ENCODE results near the gene LARGE1. TPM values are rescaled to one million over a fixed set of nuclear protein-coding genes. Genes with fewer than 3 reads are reported as not detected.

Gene LARGE1
- total RNA-seq, 6 experiments from 2014 or later, result 12.2 to 28.3 (median 15.2) TPM

- WGBS (ENCODE audit: insufficient coverage, low coverage, low lambda C conversion rate, missing lambda C conversion rate), result 68% methylated on average over 4 of the region's 4 CpGs
- Histone ChIP-seq H3K36me3 (peaks cover 0 to 1% (median 0%) of the 10 kb centered on the region in 4 donors), H3K27me3 (no peaks in the 10 kb centered on the region), H3K4me1 (no peaks in the 10 kb centered on the region), H3K27ac (no peak overlapping the region), H3K4me3 (no peak overlapping the region), H3K9me3 (no peaks in the 10 kb centered on the region)
- no peak for TF ChIP-seq CTCF (IDR thresholded peaks at IDR 0.05)
- no peak for TF ChIP-seq POLR2A (IDR thresholded peaks at IDR 0.05)
- no peak for DNase-seq
- intact Hi-C loops (cut with DNase I), result no loop called here
- ATAC-seq, result no peak
These were observed 180.8 kb downstream of the LARGE1 start for GRCh38 chr22:33739516-33739915.

GRCh38 chr22:33737662-33738061 lies 182.6 kb downstream of the LARGE1 start:
- no peak overlapping the region for H3K4me3 ChIP-seq
- no peak overlapping the region for H3K27ac ChIP-seq
- no peaks in the 10 kb centered on the region for H3K27me3 ChIP-seq
- no peak for DNase-seq
- H3K4me1 ChIP-seq, result no peaks in the 10 kb centered on the region
- ATAC-seq, result no peak
- TF ChIP-seq CTCF (IDR thresholded peaks at IDR 0.05), result no peak
- TF ChIP-seq POLR2A (IDR thresholded peaks at IDR 0.05), result no peak
- peaks cover 0 to 1% (median 0%) of the 10 kb centered on the region in 4 donors for H3K36me3 ChIP-seq
- H3K9me3 ChIP-seq, result no peaks in the 10 kb centered on the region
- intact Hi-C loops (cut with DNase I), result no loop called here
- 78% methylated on average over 2 of the region's 3 CpGs for WGBS (ENCODE audit: insufficient coverage, low coverage, low lambda C conversion rate, missing lambda C conversion rate)

- intact Hi-C loops (cut with DNase I), result no loop called here
- Histone ChIP-seq H3K27me3 (no peaks in the 10 kb centered on the region), H3K9me3 (no peaks in the 10 kb centered on the region), H3K4me1 (no peaks in the 10 kb centered on the region), H3K4me3 (no peak overlapping the region), H3K27ac (no peak overlapping the region), H3K36me3 (peaks cover 0 to 1% (median 0%) of the 10 kb centered on the region in 4 donors)
- WGBS (ENCODE audit: insufficient coverage, low coverage, low lambda C conversion rate, missing lambda C conversion rate), result 90% methylated on average over 4 of the region's 4 CpGs
- no peak for TF ChIP-seq CTCF (IDR thresholded peaks at IDR 0.05)
- ATAC-seq, result no peak
- DNase-seq, result no peak
These were observed 184.3 kb downstream of the LARGE1 start for GRCh38 chr22:33735978-33736377.

- TF ChIP-seq CTCF (IDR thresholded peaks at IDR 0.05) (no peak), POLR2A (IDR thresholded peaks at IDR 0.05) (no peak)
- ATAC-seq, result no peak
- DNase-seq, result no peak
- H3K27ac ChIP-seq, result no peak overlapping the region
- intact Hi-C loops (cut with DNase I), result no loop called here
- H3K9me3 ChIP-seq, result no peaks in the 10 kb centered on the region
- H3K4me1 ChIP-seq, result no peaks in the 10 kb centered on the region
- H3K27me3 ChIP-seq, result no peaks in the 10 kb centered on the region
- 93% methylated on average over 2 of the region's 2 CpGs for WGBS (ENCODE audit: insufficient coverage, low coverage, low lambda C conversion rate, missing lambda C conversion rate)
- no peak overlapping the region for H3K4me3 ChIP-seq
- no peaks in the 10 kb centered on the region for H3K36me3 ChIP-seq
These were observed 191.4 kb downstream of the LARGE1 start for GRCh38 chr22:33728847-33729246.

- DNase-seq (no peak), ATAC-seq (no peak)
- no peaks in the 10 kb centered on the region for H3K9me3 ChIP-seq
- intact Hi-C loops (cut with DNase I), result no loop called here
- no peaks in the 10 kb centered on the region for H3K27me3 ChIP-seq
- no peak overlapping the region for H3K27ac ChIP-seq
- TF ChIP-seq POLR2A (IDR thresholded peaks at IDR 0.05), result no peak
- no peak for TF ChIP-seq CTCF (IDR thresholded peaks at IDR 0.05)
- no peaks in the 10 kb centered on the region for H3K36me3 ChIP-seq
- H3K4me3 ChIP-seq, result no peak overlapping the region
- 87% methylated on average over 3 of the region's 3 CpGs for WGBS (ENCODE audit: insufficient coverage, low coverage, low lambda C conversion rate, missing lambda C conversion rate)
- no peaks in the 10 kb centered on the region for H3K4me1 ChIP-seq
These were observed 194.0 kb downstream of the LARGE1 start for GRCh38 chr22:33726294-33726734.
